HFFc6 (cell line): ENCODE results near the gene DOCK4. TPM values are rescaled to one million over a fixed set of nuclear protein-coding genes. Genes with fewer than 3 reads are reported as not detected.
A peak's percentile ranks its signal among the peaks of the same experiment; 100 is the strongest.

Source experiments
- DNase-seq: peaks from one replicate; pipeline ENCODE4 v3.0.0-alpha.2; 2018
- H3K27ac Mint-ChIP-seq: 2 replicates; pipeline ENCODE4 v1.8.0; 2020; ENCODE audit warnings: mild to moderate bottlenecking, mixed read lengths
- H3K27me3 Mint-ChIP-seq: 2 replicates; pipeline ENCODE4 v1.8.0; 2021; ENCODE audit warnings: mild to moderate bottlenecking, moderate library complexity, mixed read lengths; ENCODE audit not compliant: insufficient read depth
- H3K36me3 Mint-ChIP-seq: 2 replicates; pipeline ENCODE4 v1.8.0; 2021; ENCODE audit warnings: low read depth, mixed read lengths
- H3K4me1 Mint-ChIP-seq: 2 replicates; pipeline ENCODE4 v1.8.0; 2020; ENCODE audit warnings: low read depth, mixed read lengths
- H3K4me3 Mint-ChIP-seq: 2 replicates; pipeline ENCODE4 v1.8.0; 2020; ENCODE audit warnings: mild to moderate bottlenecking, moderate library complexity, mixed read lengths
- H3K9me3 Mint-ChIP-seq: 2 replicates; pipeline ENCODE4 v1.8.0; 2020; ENCODE audit warnings: mild to moderate bottlenecking, mixed read lengths
- CTCF ChIP-seq: fragments of 200-600 bp; sonication (generic); IDR thresholded peaks from 2 replicates; pipeline ENCODE4 v1.5.0; 2021; ENCODE audit warnings: antibody characterized with exemption, mild to moderate bottlenecking
- total RNA-seq, 6 experiments: library from RNA; stranded (reverse); fragmentation: NEBNext Ultra II Directional; extraction: Animal tissue kit (Norgen Biotek cat#: 25700); gene quantifications; 2 replicates in 1 of 6; 3 replicates in 5 of 6; pipeline ENCODE4 v1.2.3, GENCODE V29; 2021

DOCK4 gene
- total RNA-seq, 6 experiments from 2014 or later, result 2.2 to 3.9 (median 3.3) TPM

GRCh38 chr7:112160771-112161150, 45.4 kb downstream of the DOCK4 start:
- H3K27me3 Mint-ChIP-seq, result no peaks in the 10 kb centered on the region; the same call in 1 of the 2 replicates
- no peak for DNase-seq
- H3K36me3 Mint-ChIP-seq, result no peaks in the 10 kb centered on the region
- H3K27ac Mint-ChIP-seq, result no peak overlapping the region
- TF ChIP-seq CTCF, result no peak
- H3K9me3 Mint-ChIP-seq, result no peaks in the 10 kb centered on the region
- H3K4me1 Mint-ChIP-seq, result peaks cover 30% of the 10 kb centered on the region
- no peak overlapping the region; the same call in 1 of the 2 replicates for H3K4me3 Mint-ChIP-seq

GRCh38 chr7:112160130-112160770, 45.9 kb downstream of the DOCK4 start:
- peaks cover 1% of the 10 kb centered on the region; the same call in 1 of the 2 replicates for H3K27me3 Mint-ChIP-seq
- H3K9me3 Mint-ChIP-seq, result no peaks in the 10 kb centered on the region
- DNase-seq, result no peak
- H3K4me1 Mint-ChIP-seq, result peaks cover 30% of the 10 kb centered on the region
- no peak overlapping the region for H3K27ac Mint-ChIP-seq
- no peak overlapping the region; the same call in 1 of the 2 replicates for H3K4me3 Mint-ChIP-seq
- TF ChIP-seq CTCF, result no peak
- H3K36me3 Mint-ChIP-seq, result no peaks in the 10 kb centered on the region

- Mint-ChIP-seq H3K27me3 (peaks cover 1% of the 10 kb centered on the region; the same call in 1 of the 2 replicates), H3K4me3 (no peak overlapping the region), H3K36me3 (no peaks in the 10 kb centered on the region), H3K27ac (no peak overlapping the region), H3K9me3 (no peaks in the 10 kb centered on the region), H3K4me1 (peaks cover 30% of the 10 kb centered on the region)
- TF ChIP-seq CTCF, result no peak
- DNase-seq, result no peak
These were observed 46.8 kb downstream of the DOCK4 start for GRCh38 chr7:112159351-112159750.

GRCh38 chr7:112157072-112157471, 49.1 kb downstream of the DOCK4 start:
- H3K4me1 Mint-ChIP-seq, result peaks cover 21% of the 10 kb centered on the region
- no peak for TF ChIP-seq CTCF
- no peaks in the 10 kb centered on the region for H3K36me3 Mint-ChIP-seq
- H3K27me3 Mint-ChIP-seq, result peaks cover 1% of the 10 kb centered on the region; the same call in 1 of the 2 replicates
- no peak overlapping the region for H3K27ac Mint-ChIP-seq
- no peak overlapping the region for H3K4me3 Mint-ChIP-seq
- DNase-seq, result peak; percentile 28
- H3K9me3 Mint-ChIP-seq, result no peaks in the 10 kb centered on the region

- H3K4me3 Mint-ChIP-seq, result no peak overlapping the region
- H3K27ac Mint-ChIP-seq, result no peak overlapping the region
- DNase-seq, result no peak
- H3K9me3 Mint-ChIP-seq, result no peaks in the 10 kb centered on the region
- peaks cover 1% of the 10 kb centered on the region; the same call in 1 of the 2 replicates for H3K27me3 Mint-ChIP-seq
- no peak for TF ChIP-seq CTCF
- H3K4me1 Mint-ChIP-seq, result peaks cover 22% of the 10 kb centered on the region
- no peaks in the 10 kb centered on the region for H3K36me3 Mint-ChIP-seq
These were observed 49.8 kb downstream of the DOCK4 start for GRCh38 chr7:112156412-112156811.
